H1 (cell line): Measurements from ENCODE around the gene SPCS3. TPM values are rescaled to one million over a fixed set of nuclear protein-coding genes. Genes with fewer than 3 reads are reported as not detected.
"Not testable (repeated sequence)": the region's sequence is repeated elsewhere in the genome, so short reads cannot be mapped to it uniquely, and the experiment has no call there.

Source experiments
- CTCF ChIA-PET: fragments of 300-600 bp; sonication (Branson Sonifier 250); formaldehyde crosslinking; loops from one replicate; lab custom pipeline; 2021; ENCODE audit not compliant: partially characterized antibody; lab: Charles Lee
- POLR2A ChIA-PET: fragments of 300-600 bp; sonication (Branson Sonifier 250); formaldehyde crosslinking; loops from one replicate; lab custom pipeline; 2021; ENCODE audit warnings: inconsistent platforms; ENCODE audit not compliant: partially characterized antibody; lab: Charles Lee
- DNase-seq, 2 experiments: peaks; one replicate each; pipeline versions ENCODE4 v3.0.0 to v3.0.0-alpha.2; 2010 to 2022; ENCODE audit warnings: low spot score in 2 of 2, low read depth in 1 of 2, mixed read lengths in 1 of 2
- FAIRE-seq: peaks from 2 replicates; lab custom pipeline; 2011; peaks lifted over from hg19 to GRCh38; lab: Jason Lieb, UNC
- H2AFZ ChIP-seq: 2 replicates; pipeline ENCODE4 v1.8.1; 2012; ENCODE audit warnings: low read length, inconsistent platforms
- H2AK5ac ChIP-seq: 2 replicates; pipeline ENCODE4 v1.6.1; 2013; ENCODE audit warnings: low read depth, low read length
- H2BK120ac ChIP-seq: replicated peaks from 2 replicates; pipeline ENCODE3; 2013; ENCODE audit warnings: low read depth, low read length, inconsistent platforms
- H2BK12ac ChIP-seq: 2 replicates; pipeline ENCODE4 v1.6.1; 2013; ENCODE audit warnings: low read depth, low read length
- H2BK15ac ChIP-seq: 2 replicates; pipeline ENCODE4 v1.6.1; 2013; ENCODE audit warnings: low read length
- H2BK20ac ChIP-seq: 2 replicates; pipeline ENCODE4 v1.6.1; 2013; ENCODE audit warnings: low read length
- H2BK5ac ChIP-seq: 2 replicates; pipeline ENCODE4 v1.6.1; 2013; ENCODE audit warnings: low read depth, low read length
- H3K14ac ChIP-seq: 2 replicates; pipeline ENCODE4 v1.6.1; 2013; ENCODE audit warnings: inconsistent platforms; ENCODE audit not compliant: insufficient read length
- H3K18ac ChIP-seq: 2 replicates; pipeline ENCODE4 v1.6.1; 2013; ENCODE audit warnings: low read length; ENCODE audit errors: extremely low read depth
- H3K23ac ChIP-seq: 2 replicates; pipeline ENCODE4 v1.6.1; 2013; ENCODE audit warnings: inconsistent platforms; ENCODE audit not compliant: insufficient read length
- H3K23me2 ChIP-seq: 2 replicates; pipeline ENCODE4 v1.6.1; 2013; ENCODE audit warnings: low read depth, low read length
- H3K27ac ChIP-seq: 2 replicates; pipeline ENCODE4 v1.6.1; 2011; ENCODE audit warnings: low read depth, low read length, inconsistent platforms
- H3K27me3 ChIP-seq, 4 experiments: replicated peaks in 1 of 4; 1 replicate in 1 of 4; 2 replicates in 3 of 4; pipeline versions ENCODE4 v1.6.1 to v1.8.1; 2011 to 2013; ENCODE audit warnings: low read length in 3 of 4, mild to moderate bottlenecking in 3 of 4, inconsistent platforms in 2 of 4, mixed read lengths in 2 of 4, moderate library complexity in 1 of 4; ENCODE audit not compliant: control insufficient read depth in 3 of 4, insufficient read depth in 3 of 4; ENCODE audit errors: extremely low read depth in 1 of 4
- H3K36me3 ChIP-seq, 4 experiments: 2 replicates each; pipeline versions ENCODE4 v1.6.1 to v1.8.1; 2011 to 2013; ENCODE audit warnings: mild to moderate bottlenecking in 4 of 4, low read length in 3 of 4, moderate library complexity in 2 of 4, control low read depth in 1 of 4, inconsistent platforms in 1 of 4; ENCODE audit not compliant: insufficient read depth in 4 of 4, control insufficient read depth in 2 of 4
- H3K4ac ChIP-seq: replicated peaks from 2 replicates; pipeline ENCODE3; 2013; ENCODE audit warnings: low read length, low read depth, mixed read lengths, inconsistent platforms; ENCODE audit not compliant: insufficient read length
- H3K4me1 ChIP-seq, 4 experiments: replicated peaks in 1 of 4; 1 replicate in 1 of 4; 2 replicates in 3 of 4; pipeline versions ENCODE4 v1.6.1 to v1.8.1; 2011 to 2013; ENCODE audit warnings: low read length in 3 of 4, inconsistent platforms in 2 of 4, mixed read lengths in 1 of 4; ENCODE audit not compliant: insufficient read depth in 4 of 4, control insufficient read depth in 3 of 4
- H3K4me2 ChIP-seq, 2 experiments: 2 replicates each; pipeline versions ENCODE4 v1.6.1 to v1.8.1; 2011 to 2013; ENCODE audit warnings: low read depth in 2 of 2, low read length in 2 of 2, control low read depth in 1 of 2, inconsistent platforms in 1 of 2, mild to moderate bottlenecking in 1 of 2; ENCODE audit not compliant: insufficient read depth in 1 of 2
- H3K4me3 ChIP-seq, 4 experiments: fragments of 200-600, 300-600 bp in 1 of 4; sonication (generic), shearing (Covaris generic), sonication (Bioruptor Twin) in 1 of 4; 2 replicates each; pipeline versions ENCODE4 v1.5.1 to v1.8.1; 2011 to 2016; ENCODE audit warnings: low read length in 4 of 4, low read depth in 3 of 4, control low read depth in 2 of 4, inconsistent platforms in 2 of 4, mild to moderate bottlenecking in 2 of 4, mixed read lengths in 1 of 4, moderate library complexity in 1 of 4; ENCODE audit not compliant: insufficient read depth in 2 of 4; ENCODE audit errors: extremely low read depth in 1 of 4
- H3K56ac ChIP-seq: replicated peaks from 2 replicates; pipeline ENCODE3; 2013; ENCODE audit warnings: low read depth, mild to moderate bottlenecking, mixed read lengths, low read length, inconsistent platforms; ENCODE audit not compliant: insufficient read length
- H3K79me1 ChIP-seq: 2 replicates; pipeline ENCODE4 v1.6.1; 2013; ENCODE audit warnings: low read depth, low read length, control low read depth
- H3K79me2 ChIP-seq, 2 experiments: 2 replicates each; pipeline versions ENCODE4 v1.6.1 to v1.8.1; 2012 to 2013; ENCODE audit warnings: low read length in 2 of 2, mild to moderate bottlenecking in 2 of 2, inconsistent platforms in 1 of 2; ENCODE audit not compliant: insufficient read depth in 2 of 2, control insufficient read depth in 1 of 2
- H3K9ac ChIP-seq, 4 experiments: replicated peaks in 1 of 4; 1 replicate in 1 of 4; 2 replicates in 3 of 4; pipeline versions ENCODE4 v1.6.1 to v1.8.1; 2011 to 2013; ENCODE audit warnings: low read depth in 3 of 4, low read length in 3 of 4, control low read depth in 2 of 4, mild to moderate bottlenecking in 2 of 4, moderate library complexity in 2 of 4, inconsistent platforms in 1 of 4; ENCODE audit errors: extremely low read depth in 1 of 4
- H3K9me3 ChIP-seq, 2 experiments: 2 replicates each; pipeline versions ENCODE4 v1.6.1 to v1.8.1; 2012 to 2013; ENCODE audit warnings: mild to moderate bottlenecking in 2 of 2, moderate library complexity in 2 of 2, control low read depth in 1 of 2, inconsistent platforms in 1 of 2, low read depth in 1 of 2, low read length in 1 of 2, mixed read lengths in 1 of 2; ENCODE audit not compliant: insufficient read depth in 2 of 2
- H4K20me1 ChIP-seq, 2 experiments: replicated peaks in 1 of 2; 2 replicates each; pipeline versions ENCODE3 to v1.8.1; 2011 to 2013; ENCODE audit warnings: inconsistent platforms in 2 of 2, low read length in 2 of 2, mild to moderate bottlenecking in 1 of 2; ENCODE audit not compliant: insufficient read depth in 2 of 2, control insufficient read depth in 1 of 2
- H4K5ac ChIP-seq: 2 replicates; pipeline ENCODE4 v1.6.1; 2013; ENCODE audit warnings: low read length, low read depth, mixed read lengths, inconsistent platforms; ENCODE audit not compliant: insufficient read length
- H4K8ac ChIP-seq: 2 replicates; pipeline ENCODE4 v1.8.0; 2013; ENCODE audit warnings: mild to moderate bottlenecking, moderate library complexity, low read length, inconsistent platforms; ENCODE audit not compliant: insufficient read depth; ENCODE audit errors: extremely low read depth
- H4K91ac ChIP-seq: replicated peaks from 2 replicates; pipeline ENCODE3; 2013; ENCODE audit warnings: low read length, mixed read lengths, inconsistent platforms; ENCODE audit not compliant: insufficient read length
- WGBS, 2 experiments: shearing (Covaris generic) in 1 of 2; methylation state at CpG; one replicate each; pipeline versions ENCODE4 v1.1.6 to v1.1.7; 2013 to 2015; ENCODE audit warnings: low lambda C conversion rate in 2 of 2, mixed read lengths in 2 of 2, inconsistent platforms in 1 of 2, low coverage in 1 of 2, missing lambda C conversion rate in 1 of 2; ENCODE audit not compliant: insufficient replicate concordance in 2 of 2, insufficient coverage in 1 of 2, insufficient read length in 1 of 2; ENCODE audit errors: extremely low coverage in 1 of 2, missing lambda C conversion rate in 1 of 2; 5-methylcytosine and 5-hydroxymethylcytosine counted together
- polyA plus RNA-seq, 7 experiments: library from polyadenylated mRNA; depleted of rRNA in 3 of 7; stranded (reverse) in 5 of 7; unstranded in 2 of 7; fragments of >200 nt in 5 of 7; fragments of 200-250 nt in 2 of 7; gene quantifications; 1 replicate in 5 of 7; 2 replicates in 1 of 7; 4 replicates in 1 of 7; pipeline versions ENCODE4 v1.2.1 to v1.2.3, GENCODE V29; 2011 to 2013; ENCODE audit warnings: missing spikeins in 2 of 7, mixed read lengths in 2 of 7
- total RNA-seq: library from RNA; stranded (reverse); fragmentation: NEBNext Ultra II Directional; extraction: Animal tissue kit (Norgen Biotek cat#: 25700); gene quantifications from 2 replicates; pipeline ENCODE4 v1.2.1, GENCODE V29; 2021

The SPCS3 gene
- total and polyA plus RNA-seq, 2 of the 8 experiments (the other 6 are each of a cell fraction or from before 2014, with no cell fraction given), result 18.4 to 117 TPM

DNA sequence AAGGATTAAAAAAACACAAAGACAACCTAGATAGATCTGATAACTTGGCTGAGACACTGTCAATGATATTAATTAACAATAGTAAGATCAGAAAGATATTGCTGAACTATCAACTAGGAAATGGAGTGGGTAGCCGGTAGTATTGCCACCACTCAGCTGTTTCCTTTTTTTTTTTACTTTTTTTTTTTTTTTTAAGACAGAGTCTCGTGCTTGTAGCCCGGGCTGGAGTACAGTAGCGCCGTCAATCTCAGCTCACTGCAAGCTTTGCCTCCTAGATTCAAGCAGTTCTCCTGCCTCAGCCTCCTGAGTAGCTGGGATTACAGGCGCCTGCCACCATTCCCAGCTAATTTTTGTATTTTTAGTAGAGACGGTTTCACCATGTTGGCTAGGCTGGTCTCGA, 5.1 kb downstream of the SPCS3 start:
- H2AFZ ChIP-seq, H3K4me3 ChIP-seq, H3K27me3 ChIP-seq, H3K18ac ChIP-seq, H3K23ac ChIP-seq, H3K27ac ChIP-seq, H2BK15ac ChIP-seq, H2BK20ac ChIP-seq, H2AK5ac ChIP-seq, DNase-seq, H4K20me1 ChIP-seq, FAIRE-seq, H3K4ac ChIP-seq, H2BK5ac ChIP-seq, H3K23me2 ChIP-seq, H2BK12ac ChIP-seq, H3K4me2 ChIP-seq, H3K14ac ChIP-seq, H4K5ac ChIP-seq, H4K91ac ChIP-seq, H3K4me1 ChIP-seq, H3K79me1 ChIP-seq, H4K8ac ChIP-seq, POLR2A ChIA-PET, H2BK120ac ChIP-seq, H3K9me3 ChIP-seq, H3K9ac ChIP-seq, H3K56ac ChIP-seq: not testable (repeated sequence)
- peaks cover 0 to 14% (median 0%) of the 10 kb centered on the region in 4 experiments; a peak in 1 of 8 replicates for H3K36me3 ChIP-seq
- CTCF ChIA-PET, result interaction anchor here (0.6 to 1.4 kb wide), 5 partner anchors 16 to 603 kb away, joined by 3 to 11 read pairs (median 3); no protein-coding TSS in a partner anchor
- peaks cover 3 to 67% of the 10 kb centered on the region in 2 experiments for H3K79me2 ChIP-seq
- whole genome bisulfite sequencing, 2 experiments, result 86% methylated on average over 7 of the region's 8 CpGs; no CpG with 5 or more reads in 1 of the 2 experiments
